HG03432 (cell line): ENCODE measurements around the gene RPL4.
"Not testable (repeated sequence)": the region's sequence is repeated elsewhere in the genome, so short reads cannot be mapped to it uniquely, and the experiment has no call there.

ENCODE experiments used
- ATAC-seq: cut with Tn5 transposase; IDR thresholded peaks from one replicate; pipeline ENCODE4 v1.9.1; 2021; ENCODE audit warnings: mild to moderate bottlenecking, moderate library complexity; ENCODE audit not compliant: unreplicated experiment

The RPL4 gene

DNA sequence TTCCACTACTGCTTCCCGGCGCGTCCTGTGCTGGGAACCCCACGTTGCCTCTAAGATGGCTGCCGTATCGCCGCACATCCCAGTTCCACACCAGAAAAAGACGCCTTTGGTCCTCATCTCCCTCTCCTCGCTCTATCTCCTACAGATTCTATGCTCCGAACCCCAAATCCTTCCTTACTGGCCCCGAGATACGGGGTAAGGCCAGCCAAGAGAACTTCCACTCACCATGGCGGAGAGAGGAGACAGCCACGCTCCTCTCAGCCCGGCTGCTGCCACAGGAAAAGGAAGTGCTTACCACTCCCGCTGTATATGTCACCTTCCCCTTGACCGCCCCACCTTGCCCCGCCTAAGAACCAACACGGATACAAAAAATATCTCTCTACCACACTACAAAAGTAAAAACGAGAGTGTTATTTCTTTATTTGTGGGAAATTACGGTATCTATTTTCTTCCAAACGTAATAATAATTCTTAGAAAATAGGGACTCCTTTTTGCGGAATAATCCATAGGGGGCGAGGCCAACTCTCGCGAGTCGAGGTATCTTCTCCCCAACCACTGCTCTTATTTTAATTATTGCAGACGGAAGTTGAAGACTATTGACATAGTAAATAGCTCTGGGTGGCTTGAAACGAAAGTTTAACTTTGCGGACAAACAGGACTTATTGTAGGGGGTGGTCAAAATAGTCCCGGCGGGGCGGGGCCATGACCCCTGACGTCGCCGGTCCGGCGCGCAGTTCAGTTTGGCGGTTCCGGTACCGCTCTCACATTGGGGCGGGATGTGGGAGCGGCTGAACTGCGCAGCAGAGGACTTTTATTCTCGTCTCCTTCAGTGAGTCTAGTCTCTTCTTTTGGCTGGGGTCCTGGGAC, at the start of gene RPL4, which contains the start of gene ZWILCH:
Gene RPL4 (minus strand): TSS at position 293 of the 867 bp plus-strand sequence. CDS start 65 bp downstream, at position 228.
Gene ZWILCH (plus strand): TSS at position 764 of the 867 bp plus-strand sequence. CDS start 13 bp downstream, at position 777.
- ATAC-seq: peak; percentile 82

DNA sequence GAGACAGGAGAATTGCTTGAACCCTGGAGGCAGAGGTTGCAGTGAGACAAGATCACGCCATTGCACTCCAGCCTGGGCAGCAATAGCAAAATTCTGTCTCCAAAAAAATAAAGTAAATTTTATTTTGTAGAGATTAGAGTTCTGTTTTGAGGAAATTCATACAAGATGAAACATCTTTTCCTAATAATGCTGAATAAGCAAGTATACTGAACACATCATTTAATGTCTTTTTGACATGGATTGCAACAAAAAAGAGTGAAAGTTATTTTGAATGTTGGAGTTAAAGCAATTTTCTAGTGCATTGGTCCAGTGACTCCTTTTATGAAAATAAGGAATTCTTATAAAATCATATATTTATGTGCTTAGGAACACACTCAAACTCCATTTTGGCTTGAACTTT, 40.6 kb upstream of the RPL4 start:
- no peak for ATAC-seq

DNA sequence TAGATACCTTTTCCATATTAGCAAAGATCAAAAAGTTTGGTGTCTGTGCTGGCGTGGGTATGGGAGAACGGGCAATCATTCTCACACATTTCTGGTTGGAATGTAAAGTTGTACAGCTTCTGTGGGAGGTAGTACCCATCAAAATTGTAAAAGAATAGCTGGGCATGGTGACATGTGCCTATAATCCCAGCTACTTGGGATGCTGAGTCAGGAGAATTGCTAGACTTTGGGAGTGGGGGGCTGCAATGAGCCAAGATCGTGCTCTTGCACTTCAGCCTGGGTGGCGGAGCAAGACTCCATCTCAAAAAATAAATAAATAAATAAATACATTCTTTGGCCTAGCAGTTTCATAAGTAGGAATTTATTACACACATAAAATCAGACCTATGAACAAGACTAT, 38.2 kb upstream of the RPL4 start:
- no peak for ATAC-seq

DNA sequence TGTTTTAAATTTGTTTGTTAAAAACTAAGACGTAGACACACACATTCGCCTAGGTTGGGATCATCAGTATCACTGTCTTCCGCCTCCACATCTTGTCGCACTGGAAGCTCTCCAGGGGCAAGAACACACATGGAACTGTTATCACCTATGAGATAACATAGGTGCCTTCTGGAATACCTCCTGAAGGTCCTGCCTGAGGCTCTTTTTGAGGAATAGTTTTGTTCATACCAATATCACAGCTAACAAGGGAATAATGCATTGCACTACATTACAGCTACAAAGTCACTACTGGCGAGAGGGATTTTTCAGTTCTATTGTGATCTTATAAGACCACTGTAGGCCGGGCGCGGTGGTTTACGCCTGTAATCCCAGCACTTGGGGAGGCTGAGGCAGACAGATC, 30.4 kb upstream of the RPL4 start:
- ATAC-seq: no peak

DNA sequence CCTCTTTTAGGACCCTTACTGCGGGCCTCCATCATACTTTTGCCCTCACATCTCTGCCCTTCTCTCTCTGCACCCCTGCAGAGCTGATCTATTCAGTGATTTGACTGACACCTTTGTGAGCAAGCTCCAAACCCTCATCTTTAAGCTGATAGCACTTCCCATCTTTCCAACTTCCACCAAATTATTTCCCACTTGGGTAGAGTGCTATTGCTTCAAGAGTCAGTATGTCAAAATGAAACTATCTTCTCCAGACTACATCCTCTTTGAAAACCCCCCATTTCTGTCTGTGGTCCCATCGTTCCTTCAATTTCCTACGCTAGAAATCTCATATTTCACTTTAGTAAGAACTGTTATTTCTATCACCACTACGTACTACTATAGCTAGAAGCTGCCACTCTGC, 20.2 kb upstream of the RPL4 start:
- no peak for ATAC-seq

DNA sequence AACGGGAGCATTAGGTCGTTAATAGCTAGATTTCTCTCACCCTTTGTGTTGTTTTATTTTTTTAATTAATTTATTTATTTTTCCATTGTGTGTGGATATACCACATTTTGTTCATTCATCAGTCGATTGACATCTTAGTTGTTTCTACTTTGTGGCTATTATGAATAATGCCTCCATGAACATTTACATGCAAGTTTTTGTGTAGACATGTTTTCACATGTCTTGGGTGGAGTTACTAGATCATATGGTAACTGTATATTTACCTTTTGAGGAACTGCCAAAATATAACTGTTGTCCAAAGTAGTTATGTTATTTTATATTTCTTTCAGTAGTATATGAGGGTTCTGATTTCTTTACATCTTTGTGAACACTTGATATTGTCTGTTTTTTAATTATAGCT, 19.3 kb upstream of the RPL4 start:
- ATAC-seq: no peak

DNA sequence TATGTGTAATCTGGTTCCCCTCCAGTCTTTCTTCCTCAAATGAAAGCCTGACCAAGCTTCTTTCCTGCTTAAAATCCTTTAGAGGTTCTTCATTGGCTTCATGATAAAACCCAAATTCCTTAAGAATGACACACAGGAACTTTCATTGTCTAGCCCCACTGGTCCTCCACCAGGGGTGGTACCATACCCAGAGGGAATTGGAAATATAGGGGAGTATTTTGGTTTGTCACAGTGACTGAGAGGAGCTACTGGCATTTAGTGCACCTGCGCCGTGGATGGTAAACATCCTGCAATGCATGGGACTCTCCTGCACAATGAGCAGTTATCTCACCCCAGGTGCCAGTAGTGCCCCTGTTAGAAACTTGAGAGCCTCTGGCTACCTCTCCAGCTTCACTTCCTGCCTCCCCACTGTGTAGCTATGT, 11.3 kb upstream of the RPL4 start:
- ATAC-seq: no peak

DNA sequence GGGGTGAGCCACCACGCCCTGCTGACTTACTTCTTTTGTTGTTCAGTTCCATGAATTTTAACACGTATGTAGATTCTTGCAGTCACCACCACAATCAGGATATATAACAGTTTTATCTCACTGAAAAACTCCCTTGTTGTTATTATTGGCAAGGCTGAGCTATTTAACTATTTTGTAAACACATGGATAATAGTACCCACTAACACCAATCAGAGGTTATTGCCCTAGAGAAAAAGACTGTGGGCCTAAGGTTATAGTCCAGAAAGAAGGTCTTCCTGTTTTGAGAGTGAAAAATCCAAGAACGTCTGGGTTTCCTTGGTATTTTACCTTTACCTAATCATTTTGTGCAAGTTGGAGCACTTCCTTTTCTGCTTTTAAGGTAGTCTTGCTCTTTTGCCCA, 9.9 kb upstream of the RPL4 start:
- no peak for ATAC-seq

DNA sequence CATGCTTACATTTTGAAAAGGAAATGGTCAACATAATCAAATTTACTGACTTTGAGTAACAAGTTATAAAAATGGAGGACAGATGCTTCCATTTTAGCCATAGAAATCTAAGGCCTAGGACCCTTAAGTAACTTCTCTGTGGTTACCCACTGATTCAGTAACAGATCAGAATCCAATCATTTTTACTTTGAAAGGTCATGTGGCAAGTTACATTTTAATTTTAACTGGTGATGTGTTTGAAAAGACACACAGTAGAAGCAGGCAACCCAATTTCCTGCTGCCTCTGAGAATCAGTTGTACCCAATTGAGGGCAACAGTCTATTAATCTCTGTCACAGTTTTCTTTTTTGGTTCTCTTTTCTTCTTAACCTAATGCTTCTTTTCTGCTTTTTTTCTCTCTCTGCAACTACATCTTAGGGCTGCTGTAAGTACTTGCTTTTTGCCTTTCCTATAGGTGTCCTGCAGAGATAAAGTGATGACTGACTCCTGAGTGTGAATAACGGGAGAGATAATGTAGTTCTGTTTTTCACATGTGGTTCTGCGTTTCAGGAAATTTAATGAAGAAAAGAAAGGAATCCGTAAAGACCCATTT, 3.7 kb upstream of the RPL4 start:
- no peak for ATAC-seq

DNA sequence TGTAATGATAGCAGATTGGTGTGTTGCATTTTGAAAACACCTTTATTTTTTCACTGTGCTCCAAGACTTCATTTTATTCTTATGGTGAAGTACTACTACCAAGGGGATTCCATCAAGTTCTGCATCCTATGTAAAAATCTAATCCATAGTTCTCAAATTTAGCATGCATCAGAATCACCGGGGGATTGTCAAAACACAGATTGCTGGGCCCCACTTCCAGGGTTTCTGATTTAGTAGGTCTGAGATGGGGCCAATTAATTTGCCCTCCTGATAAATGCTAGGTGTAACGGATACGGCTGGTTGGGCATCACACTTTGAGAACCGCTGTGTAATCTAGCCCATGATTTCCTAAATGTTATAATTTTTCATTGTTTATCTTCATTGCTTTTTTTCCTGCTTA, 1.2 kb upstream of the RPL4 start:
- ATAC-seq: no peak

DNA sequence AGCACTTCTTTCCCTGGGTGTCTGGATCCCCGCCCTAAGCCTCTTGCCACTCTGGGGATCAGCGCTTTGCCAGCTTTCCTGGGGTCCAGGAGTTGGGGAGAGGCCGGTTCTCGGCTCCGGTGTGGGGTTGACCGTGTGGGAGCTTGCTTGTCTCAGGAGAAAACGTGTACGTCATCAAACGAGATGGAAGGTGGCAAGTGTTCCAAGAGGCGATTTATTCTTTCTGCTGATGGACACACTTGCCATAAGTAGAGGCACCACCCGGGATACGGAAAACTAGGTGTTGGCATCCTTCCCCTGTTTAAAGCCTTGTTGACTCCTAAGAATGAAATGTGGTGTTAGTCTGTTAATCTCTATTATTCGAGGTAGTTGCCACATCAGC, 766 bp upstream of the RPL4 start:
- no peak for ATAC-seq

DNA sequence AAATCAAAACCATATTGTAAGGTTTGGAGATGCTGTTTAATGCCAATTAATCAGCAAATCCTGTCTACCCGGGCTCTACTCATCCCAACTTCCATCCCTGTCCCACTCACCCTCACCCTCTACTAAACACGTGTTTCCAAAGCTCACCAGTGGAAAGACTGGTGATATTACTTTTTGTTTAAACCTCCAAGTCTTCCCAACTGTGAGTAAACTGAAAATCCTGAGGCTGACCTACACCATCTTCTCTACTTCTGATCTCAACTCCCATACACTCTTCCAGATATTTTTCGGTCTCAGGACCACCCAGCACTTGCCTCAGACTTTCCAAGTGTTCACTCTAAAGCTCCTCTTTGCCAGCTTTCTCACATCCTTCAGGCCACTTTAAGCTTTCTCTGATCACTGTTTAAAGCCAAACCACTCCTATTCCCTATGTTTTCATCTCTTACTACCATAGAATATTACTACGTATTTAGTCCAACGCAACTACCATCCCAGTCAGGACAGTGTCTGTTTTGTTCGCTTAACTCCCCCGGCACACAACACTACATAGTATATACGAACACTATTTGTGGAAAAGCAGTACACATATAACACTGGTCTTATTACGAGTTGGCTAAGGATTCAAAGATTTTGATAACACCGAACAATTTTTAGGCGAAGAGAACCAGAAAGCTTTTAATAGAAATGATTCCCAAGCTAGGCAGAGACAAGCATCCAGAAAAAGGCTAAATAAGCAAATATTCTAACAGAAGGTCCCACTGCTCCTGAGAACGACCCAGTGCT, 684 bp downstream of the RPL4 start:
- ATAC-seq: no peak

DNA sequence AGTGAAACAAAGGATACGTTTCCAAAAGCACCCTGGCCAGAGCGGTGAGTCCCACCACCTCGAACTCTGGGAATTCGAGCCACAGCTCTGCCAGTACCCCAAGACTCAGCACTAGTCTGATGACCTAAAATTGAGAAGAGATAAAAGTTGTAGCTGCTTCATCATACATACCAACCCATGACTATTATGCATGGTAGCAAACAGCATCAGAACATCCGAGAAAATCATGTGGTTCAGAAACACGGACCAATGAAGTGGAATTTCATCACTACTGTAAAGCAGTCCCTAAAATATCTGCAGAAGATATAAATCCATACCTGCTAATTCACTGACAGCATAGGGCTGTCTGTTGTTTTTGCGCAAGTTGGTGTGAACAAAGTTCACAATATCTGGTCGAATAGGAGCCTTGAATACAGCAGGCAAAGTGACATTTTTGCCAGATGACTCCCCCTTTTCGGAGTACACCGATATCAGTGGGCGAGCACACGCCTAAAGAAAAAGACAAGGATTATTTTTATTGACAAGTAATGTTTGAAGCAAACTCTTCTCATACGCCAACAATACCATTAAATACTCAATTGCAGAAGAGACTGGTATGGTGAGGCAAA, 1.5 kb downstream of the RPL4 start:
- ATAC-seq: not testable (repeated sequence)

DNA sequence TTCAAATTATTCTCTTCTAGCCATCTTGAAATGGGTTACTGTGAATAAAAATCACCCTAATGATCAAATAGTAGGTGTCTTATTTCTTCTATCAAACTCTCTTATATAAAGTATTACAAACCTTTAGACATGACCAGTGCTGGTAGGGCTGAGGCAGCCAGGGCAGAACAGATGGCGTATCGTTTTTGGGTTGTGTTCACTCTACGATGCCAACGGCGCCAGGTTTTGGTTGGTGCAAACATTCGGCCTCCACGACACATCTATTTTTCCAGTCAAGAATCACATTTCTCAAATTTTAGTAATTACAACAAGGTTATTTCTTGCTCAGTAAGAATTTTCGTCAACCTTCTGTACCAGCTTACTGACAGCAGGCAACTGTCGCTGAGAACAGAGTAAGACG, 2.2 kb downstream of the RPL4 start:
- ATAC-seq: no peak

DNA sequence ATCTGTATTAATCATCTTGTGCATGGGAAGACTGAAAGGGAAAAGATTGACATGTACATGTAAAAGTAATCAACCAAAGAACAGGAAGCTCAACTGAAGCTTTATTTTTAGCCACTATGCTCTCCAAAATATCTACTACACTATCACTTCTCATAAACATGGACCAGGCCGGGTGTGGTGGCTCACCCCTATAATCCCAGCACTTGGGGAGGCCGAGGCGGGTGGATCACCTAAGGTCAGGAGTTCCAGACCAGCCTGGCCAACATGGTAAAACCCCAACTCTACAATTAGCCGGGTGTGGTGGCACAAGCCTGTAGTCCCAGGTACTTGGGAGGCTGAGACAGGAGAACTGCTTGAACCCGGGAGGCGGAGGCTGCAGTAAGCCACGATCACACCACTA, 4.3 kb downstream of the RPL4 start:
- ATAC-seq: not testable (repeated sequence)

DNA sequence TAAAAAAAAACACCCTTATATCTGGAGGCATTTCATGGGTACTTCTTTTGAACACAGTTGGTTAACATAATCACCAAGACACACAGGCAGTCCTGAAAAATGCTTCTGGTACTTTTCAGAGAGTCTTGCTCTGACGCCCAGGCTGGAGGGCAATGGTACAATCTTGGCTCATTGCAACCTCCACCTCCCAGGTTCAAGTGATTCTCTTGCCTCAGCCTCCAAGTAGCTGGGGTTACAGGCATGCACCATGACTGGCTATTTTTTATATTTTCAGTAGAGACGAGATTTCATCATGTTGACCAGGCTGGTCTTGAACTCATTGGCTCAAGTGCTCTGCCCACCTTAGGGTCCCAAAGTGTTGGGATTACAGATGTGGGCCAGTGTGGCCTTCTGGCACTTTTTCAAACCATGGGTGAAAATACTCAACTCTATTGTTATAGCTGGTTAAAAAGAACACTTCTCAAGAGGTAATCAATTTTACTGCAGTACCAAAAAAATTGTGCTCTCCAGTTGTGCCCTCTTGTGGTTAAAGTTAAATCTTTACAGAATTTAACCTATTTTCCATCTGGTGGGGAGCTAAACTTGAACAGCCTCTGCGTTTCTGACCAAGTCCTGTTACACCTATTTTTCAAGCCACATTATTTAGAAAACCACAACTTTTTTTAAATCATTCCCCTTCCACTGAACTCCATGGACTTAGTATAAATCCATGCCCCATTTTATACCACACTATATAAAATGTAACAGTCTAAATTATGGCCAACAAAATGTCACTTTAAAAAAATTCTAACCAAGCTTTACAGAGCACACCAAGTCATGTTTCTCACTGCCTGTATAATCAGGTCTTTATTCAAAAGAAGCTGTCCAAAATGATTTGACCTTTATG, 5.9 kb downstream of the RPL4 start:
- ATAC-seq: no peak

DNA sequence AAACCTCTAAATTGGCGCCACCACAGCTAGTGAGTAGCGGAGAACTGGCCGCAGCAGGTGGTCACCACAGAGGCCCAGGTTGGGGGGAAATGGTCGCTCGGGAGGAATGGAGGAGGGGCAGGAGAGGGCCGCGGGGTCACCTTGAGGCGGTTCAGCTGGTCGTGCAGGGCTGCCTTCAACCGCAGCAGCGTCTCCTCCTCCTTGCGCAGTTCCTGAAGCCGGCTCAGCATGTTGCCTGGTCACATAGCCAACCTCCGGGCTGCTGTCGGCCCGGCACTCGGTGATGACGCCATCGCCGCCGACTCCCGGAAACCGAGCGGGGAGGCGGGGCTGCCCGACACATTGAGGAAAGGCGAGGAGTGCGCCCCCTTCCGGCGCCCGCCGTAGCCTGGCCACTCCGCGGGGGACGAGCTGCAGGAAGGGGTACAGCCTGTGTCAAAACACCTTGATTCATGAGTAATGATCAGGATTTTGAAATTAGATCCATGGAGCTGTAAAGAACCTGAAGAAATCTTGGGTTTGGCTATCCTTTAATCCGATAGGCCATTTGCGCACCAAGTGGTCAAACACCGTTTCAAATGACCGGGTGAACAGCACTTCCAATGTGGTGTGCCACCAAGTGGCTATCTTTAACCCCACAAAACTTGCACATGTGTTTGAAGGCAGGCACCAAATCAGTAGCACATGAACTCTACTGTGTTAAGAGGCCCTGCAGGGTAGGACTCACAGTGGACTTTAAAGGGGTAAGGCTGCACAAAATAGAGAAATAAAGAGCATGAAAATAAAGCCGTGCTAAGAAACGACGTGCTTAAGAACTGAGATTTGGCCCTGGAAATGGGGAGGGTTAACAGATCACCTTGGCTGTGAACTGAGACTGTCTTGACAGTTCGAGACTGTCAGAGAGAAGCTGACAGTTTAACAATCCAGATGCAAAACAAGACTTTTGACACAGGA, 6.9 kb downstream of the RPL4 start, which contains the start of gene SNAPC5:
Gene SNAPC5 (minus strand): TSS at position 261 of the 954 bp plus-strand sequence. CDS start 31 bp downstream, at position 230.
- ATAC-seq: peak; percentile 85

DNA sequence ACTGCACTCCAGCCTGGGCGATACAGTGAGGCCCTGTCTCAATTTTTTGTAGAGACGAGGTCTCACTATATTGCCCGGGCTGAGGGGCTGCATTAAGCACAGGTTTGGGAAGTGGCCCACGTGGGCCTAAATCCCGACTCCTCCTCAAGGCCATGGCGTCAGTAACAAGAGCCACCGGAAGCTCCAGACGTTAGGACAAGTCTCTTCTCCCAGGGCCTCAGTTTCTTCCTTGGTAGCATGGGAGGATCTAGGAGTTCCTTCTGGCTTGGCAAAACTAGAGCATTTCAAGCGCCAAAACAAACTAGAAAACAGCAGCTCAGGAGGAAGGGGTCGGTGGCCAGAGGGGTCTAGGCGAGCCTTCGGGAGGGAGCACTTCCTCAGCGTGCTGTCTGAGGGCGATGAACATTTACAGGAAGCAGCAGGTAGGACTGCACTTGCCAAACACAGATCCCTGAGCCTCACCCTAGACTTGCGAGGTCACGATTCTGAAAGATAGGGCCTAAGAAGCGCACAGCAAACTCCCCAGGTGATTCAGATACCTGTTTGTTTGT, 7.6 kb downstream of the RPL4 start:
- peak; percentile 15 for ATAC-seq

DNA sequence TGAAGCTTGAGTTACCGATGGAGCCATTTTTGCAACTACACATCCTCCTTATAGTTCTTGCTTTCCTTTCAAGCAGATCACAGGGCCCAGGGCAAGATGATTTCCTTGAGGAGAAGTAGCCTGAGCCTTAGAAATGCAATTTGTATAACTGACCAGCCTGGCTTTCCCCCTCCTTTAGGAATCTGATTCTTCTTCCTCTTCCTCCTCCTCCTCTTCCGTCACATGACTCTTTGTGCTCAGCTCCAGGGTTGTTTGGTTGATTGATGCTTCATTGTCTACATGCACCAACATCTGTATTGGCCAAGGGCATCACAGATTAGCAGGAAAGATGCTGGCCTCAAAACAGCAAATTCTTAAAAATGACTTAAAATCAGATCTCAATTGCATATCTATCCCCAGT, 10.4 kb downstream of the RPL4 start:
- no peak for ATAC-seq
